Measurements from ENCODE around the gene SH3BP4. TPM values are rescaled to one million over a fixed set of nuclear protein-coding genes. Genes with fewer than 3 reads are reported as not detected.

Gene SH3BP4
- total RNA-seq, 1 donor from 2014 or later: 4.6 TPM

GRCh38 chr2:234940527-234940926 is 11.3 kb upstream of the SH3BP4 start:
- DNase-seq (ENCODE audit: low spot score): no peak

GRCh38 chr2:234945339-234945873 is 6.4 kb upstream of the SH3BP4 start:
- DNase-seq (ENCODE audit: low spot score): no peak

DNA sequence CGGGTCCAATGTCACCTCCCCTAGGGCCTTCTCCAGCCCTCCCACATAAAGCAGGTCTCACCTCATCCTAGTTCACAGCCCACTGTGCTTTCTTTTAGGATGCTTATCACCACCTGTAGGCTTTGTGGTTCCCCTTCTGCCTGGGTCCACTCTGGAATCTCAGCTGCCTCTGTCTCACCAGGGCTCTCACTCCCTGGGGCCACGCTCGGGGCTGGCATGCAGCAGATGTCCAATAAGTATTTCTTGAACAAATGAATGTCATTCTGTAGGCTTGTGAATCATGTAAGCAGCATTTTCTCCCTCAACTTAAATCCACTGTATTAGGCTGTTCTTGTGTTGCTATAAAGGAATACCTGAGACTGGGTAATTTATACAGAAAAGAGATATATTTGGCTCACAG is 4.3 kb upstream of the SH3BP4 start:
- no peak for DNase-seq (ENCODE audit: low spot score)

- peak; percentile 76 for DNase-seq (ENCODE audit: low spot score)
These were observed 1.9 kb upstream of the SH3BP4 start for GRCh38 chr2:234949762-234950434.

DNA sequence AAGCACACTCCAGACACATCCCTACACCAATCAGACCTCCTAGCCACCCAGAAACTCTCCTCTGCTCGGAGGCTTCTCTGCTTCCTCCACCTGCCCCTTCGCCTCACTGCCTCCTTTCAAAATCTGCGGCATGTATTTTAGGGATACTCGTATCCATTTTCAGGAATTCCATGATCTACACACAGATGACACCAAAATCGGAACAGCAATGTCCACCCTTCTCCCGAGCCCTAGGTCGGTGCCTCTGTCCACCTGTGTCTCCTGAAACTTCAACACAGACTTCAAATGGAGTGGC is 1.4 kb upstream of the SH3BP4 start:
- DNase-seq (ENCODE audit: low spot score): no peak

- peak; percentile 43 for DNase-seq (ENCODE audit: low spot score)
These were observed 820 bp upstream of the SH3BP4 start for GRCh38 chr2:234950730-234951663.

GRCh38 chr2:234952270-234953115 is 676 bp downstream of the SH3BP4 start:
- DNase-seq (ENCODE audit: low spot score): peak; percentile 25

DNA sequence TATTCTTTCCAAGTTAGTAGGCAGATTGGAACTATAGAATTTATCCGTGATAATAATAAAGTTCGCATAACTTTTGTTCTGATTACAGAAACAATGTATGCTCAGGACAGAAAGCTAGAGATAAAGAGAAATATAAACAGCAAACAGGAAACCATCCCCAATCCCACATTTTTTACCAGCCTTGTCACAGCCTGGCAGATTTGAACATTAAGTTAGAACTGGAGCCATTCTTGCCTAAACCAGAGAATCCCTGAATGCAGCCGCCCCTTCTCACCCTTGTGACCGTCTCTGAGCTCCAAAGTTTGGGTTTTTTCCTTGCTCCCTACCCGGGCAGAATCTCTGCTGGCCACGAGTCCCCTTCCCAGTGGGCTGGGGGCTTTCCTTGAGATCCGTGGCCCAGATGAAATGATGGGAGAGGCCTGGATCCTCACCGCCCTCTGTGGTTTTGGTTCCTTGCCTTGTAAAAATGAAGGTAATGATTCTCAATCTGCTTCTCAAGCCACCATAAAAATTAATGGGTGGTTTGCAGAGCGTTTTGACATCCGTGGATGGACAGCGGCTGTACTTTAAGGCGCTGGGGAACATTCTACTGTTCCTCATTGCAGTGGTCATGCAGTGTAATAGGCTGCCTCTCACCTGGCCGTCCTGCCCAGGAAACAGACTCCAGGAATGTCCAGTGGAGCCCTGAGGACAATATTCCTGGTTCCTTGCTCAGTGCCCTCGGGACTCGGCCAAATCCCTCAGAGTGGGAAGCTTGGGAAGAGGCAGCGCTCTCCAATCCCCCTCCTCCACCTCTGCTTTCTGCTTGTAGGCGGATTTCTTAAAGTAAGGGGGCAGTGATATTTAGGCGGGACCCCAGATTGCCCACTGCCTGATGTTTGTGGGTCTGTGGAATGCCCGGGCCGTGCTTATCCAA is 1.6 kb downstream of the SH3BP4 start:
- DNase-seq (ENCODE audit: low spot score): peak; percentile 22

GRCh38 chr2:234954551-234954992 is 2.8 kb downstream of the SH3BP4 start:
- peak; percentile 30 for DNase-seq (ENCODE audit: low spot score)

- DNase-seq (ENCODE audit: low spot score): no peak
These were observed 3.3 kb downstream of the SH3BP4 start for GRCh38 chr2:234955091-234955591.

DNA sequence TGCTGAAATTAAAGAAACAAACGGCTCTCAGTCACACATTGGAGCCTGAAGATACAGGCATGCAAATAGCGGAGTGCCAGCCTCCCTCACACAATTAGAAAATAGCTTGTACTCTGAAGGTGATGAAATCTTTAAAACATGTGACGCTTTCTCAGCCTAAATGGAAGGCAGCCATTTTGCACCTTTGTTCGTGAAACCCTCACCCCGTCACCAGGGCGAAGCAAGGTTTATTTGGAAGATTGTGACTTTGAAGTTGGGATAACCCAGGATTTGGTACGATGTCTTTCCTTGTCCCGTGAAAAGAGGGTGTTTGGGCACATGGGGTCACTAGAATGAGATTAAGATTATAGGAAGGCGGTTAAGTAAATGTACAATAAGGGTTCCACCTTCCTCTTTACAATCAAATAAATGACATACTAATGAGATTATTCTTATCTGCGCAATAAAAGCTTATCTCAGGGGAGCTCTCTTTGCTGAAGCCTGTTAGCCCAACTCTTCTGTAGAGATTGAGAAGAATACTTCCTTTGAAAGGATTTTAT is 4.2 kb downstream of the SH3BP4 start:
- DNase-seq (ENCODE audit: low spot score): no peak

DNA sequence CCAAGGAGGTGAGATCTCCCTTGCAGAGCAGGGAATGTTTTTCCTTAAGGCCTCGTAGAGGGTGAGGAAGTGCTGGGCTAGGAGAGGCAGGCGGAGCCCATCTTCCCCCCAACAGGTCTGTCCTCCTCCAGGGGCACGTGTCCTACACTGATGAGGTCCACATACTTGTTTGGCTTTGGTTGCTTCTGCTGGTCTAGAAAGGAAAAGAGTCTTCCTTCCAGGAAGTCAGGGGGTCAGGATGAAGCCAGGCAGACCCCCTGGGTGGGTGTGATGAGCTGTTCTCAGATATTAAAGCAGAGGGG is 6.0 kb downstream of the SH3BP4 start:
- no peak for DNase-seq (ENCODE audit: low spot score)

GRCh38 chr2:234958311-234958710 is 6.5 kb downstream of the SH3BP4 start:
- DNase-seq (ENCODE audit: low spot score): no peak

GRCh38 chr2:234958746-234959395 is 7.1 kb downstream of the SH3BP4 start:
- DNase-seq (ENCODE audit: low spot score): no peak

- no peak for DNase-seq (ENCODE audit: low spot score)
These were observed 8.6 kb downstream of the SH3BP4 start for GRCh38 chr2:234960175-234961088.

- DNase-seq (ENCODE audit: low spot score): no peak
These were observed 10.0 kb downstream of the SH3BP4 start for GRCh38 chr2:234961784-234962183.

DNA sequence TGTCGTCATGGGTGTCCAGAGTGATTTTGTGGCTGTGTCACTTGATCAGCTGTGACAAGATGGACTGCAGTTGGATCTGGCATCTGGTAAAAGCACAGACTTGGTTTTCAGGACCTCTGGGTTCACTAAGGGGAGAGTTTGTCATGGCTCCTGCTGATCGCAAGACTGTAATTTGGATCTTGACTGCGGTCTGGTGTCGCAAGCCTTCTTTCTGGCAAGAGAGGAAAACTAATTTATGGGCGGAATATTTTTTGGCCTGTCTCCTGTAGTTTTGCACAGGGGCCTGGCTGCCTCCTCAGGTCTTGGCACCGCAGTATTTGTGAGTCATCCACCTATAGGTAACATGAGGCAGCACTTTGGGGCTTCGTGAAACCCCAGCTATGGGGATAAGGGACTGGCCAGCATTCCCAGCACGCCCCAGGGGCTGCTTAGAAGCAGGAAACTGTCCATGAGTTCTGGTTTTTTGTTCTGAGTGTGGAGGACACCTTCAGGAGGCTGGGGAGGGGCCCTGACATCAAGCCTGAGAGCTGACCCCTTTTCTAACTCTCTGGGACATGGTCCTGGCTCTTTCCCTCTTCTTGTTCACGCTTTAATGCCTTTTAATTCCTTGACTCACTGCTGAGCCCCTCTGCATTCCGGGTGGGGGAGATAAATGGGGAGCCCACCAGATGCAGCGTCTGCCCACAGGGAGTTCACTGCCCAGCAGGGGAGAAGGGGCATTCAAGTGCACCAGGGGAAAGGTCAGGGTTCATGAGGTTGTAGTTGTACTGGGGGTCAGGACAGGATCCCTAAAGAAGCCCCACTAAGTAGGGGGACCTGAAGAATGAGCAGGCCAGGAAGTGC is 12.2 kb downstream of the SH3BP4 start:
- no peak for DNase-seq (ENCODE audit: low spot score)
